Measurements from ENCODE around the gene FAM114A2.

DNA sequence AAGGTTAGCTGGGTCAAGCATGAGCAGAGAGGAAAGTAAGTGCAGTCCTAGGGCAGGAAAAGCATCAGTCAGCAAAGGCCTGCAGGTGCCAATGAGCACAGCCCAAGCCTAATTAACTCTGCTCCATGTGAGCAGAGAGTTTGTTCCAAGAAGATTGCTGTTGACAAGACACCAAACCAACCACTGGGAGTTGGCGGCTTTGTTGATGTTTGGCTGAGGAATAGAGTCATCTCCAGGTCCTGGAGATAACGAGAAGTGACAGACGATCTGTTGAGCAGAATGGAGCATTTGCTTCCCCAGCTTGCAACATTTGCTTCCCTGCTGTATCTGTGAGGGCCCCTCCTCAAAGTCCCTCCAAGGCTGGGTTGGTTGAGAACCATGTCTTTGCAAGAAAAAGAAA is 68.2 kb downstream of the FAM114A2 start:
- no peak for TF ChIP-seq CTCF (IDR thresholded peaks at IDR 0.05; ENCODE audit: insufficient read depth, low read depth, low read length)
- no peak for TF ChIP-seq EZH2 (IDR thresholded peaks at IDR 0.05; ENCODE audit: insufficient read depth, low read length)
